Putamen (tissue), 1 donor: ENCODE results near the gene COL27A1.

Experiments
- DNase-seq: peaks from one replicate; pipeline ENCODE4 v3.0.0-alpha.2; 2016; ENCODE audit warnings: low spot score

COL27A1 gene

GRCh38 chr9:114342755-114343440, 187.6 kb downstream of the COL27A1 start:
- no peak for DNase-seq

GRCh38 chr9:114343471-114344187, 188.3 kb downstream of the COL27A1 start:
- DNase-seq, result no peak

- DNase-seq, result no peak
These were observed 188.8 kb downstream of the COL27A1 start for GRCh38 chr9:114344188-114344566.

- DNase-seq, result no peak
These were observed 189.4 kb downstream of the COL27A1 start for GRCh38 chr9:114344692-114345091.

GRCh38 chr9:114345493-114346065, 190.2 kb downstream of the COL27A1 start:
- no peak for DNase-seq

- DNase-seq, result no peak
These were observed 190.8 kb downstream of the COL27A1 start for GRCh38 chr9:114346146-114346545.

GRCh38 chr9:114347675-114348074, 192.3 kb downstream of the COL27A1 start:
- DNase-seq, result peak; percentile 84

- no peak for DNase-seq
These were observed 193.0 kb downstream of the COL27A1 start for GRCh38 chr9:114348261-114348905.

GRCh38 chr9:114348906-114349482, 193.7 kb downstream of the COL27A1 start:
- DNase-seq, result peak; percentile 63

- no peak for DNase-seq
These were observed 194.6 kb downstream of the COL27A1 start for GRCh38 chr9:114349713-114350480.

GRCh38 chr9:114350636-114351401, 195.5 kb downstream of the COL27A1 start:
- no peak for DNase-seq

GRCh38 chr9:114351932-114352331, 196.6 kb downstream of the COL27A1 start:
- DNase-seq, result no peak

- no peak for DNase-seq
These were observed 200.5 kb downstream of the COL27A1 start for GRCh38 chr9:114355821-114356220.

GRCh38 chr9:114356792-114357191, 201.5 kb downstream of the COL27A1 start:
- no peak for DNase-seq

- no peak for DNase-seq
These were observed 202.0 kb downstream of the COL27A1 start for GRCh38 chr9:114357360-114357759.

- no peak for DNase-seq
These were observed 202.6 kb downstream of the COL27A1 start for GRCh38 chr9:114357911-114358328.

GRCh38 chr9:114359801-114360200, 204.5 kb downstream of the COL27A1 start:
- no peak for DNase-seq

GRCh38 chr9:114361542-114361941, 206.2 kb downstream of the COL27A1 start:
- DNase-seq, result no peak
